HepG2 (cell line): ENCODE measurements around the gene COMMD2. TPM values are rescaled to one million over a fixed set of nuclear protein-coding genes. Genes with fewer than 3 reads are reported as not detected.

Source experiments
- ATAC-seq: fragments of 200-7000 bp; cut with Tn5 transposase; 3 replicates; pipeline ENCODE4 v1.9.1; 2020; ENCODE audit warnings: mild to moderate bottlenecking, moderate library complexity
- BruUV-seq: library from RNA; stranded (reverse); fragments of 400-500 nt; replicated peaks from 2 replicates; lab custom pipeline; 2021; lab: Mats Ljungman, UMichigan
- CTCF ChIA-PET: fragments of 300-600 bp; formaldehyde crosslinking; extraction: SDS; loops from one replicate; lab custom pipeline; 2021; ENCODE audit warnings: low total read pairs, inconsistent platforms, low intra/inter-chr PET ratio; lab: Yijun Ruan, JAX
- POLR2A ChIA-PET: fragments of 350-600 bp; sonication (Branson Sonifier 250); formaldehyde crosslinking; loops from one replicate; lab custom pipeline; 2020; ENCODE audit warnings: antibody characterized with exemption, inconsistent platforms; lab: Yijun Ruan, JAX
- DNase-seq: peaks from one replicate; pipeline ENCODE4 v3.0.0-alpha.2; 2015; ENCODE audit warnings: low spot score
- FAIRE-seq: peaks from 3 replicates; lab custom pipeline; 2011; peaks lifted over from hg19 to GRCh38; lab: Jason Lieb, UNC
- H2AFZ ChIP-seq: one replicate; pipeline ENCODE4 v1.6.1; 2011; ENCODE audit warnings: low read length, inconsistent platforms
- H3K27ac ChIP-seq: fragments of 300-600 bp; 3 replicates; pipeline ENCODE4 v1.8.0; 2011; ENCODE audit warnings: mixed run types, mild to moderate bottlenecking, mixed read lengths, low read length, inconsistent platforms; ENCODE audit not compliant: insufficient read depth; ENCODE audit errors: extremely low read length
- H3K27me3 ChIP-seq, 2 experiments: fragments of 200-600 bp in 1 of 2; 2 replicates in 1 of 2; 3 replicates in 1 of 2; pipeline versions ENCODE4 v1.6.0 to v1.8.0; 2011; ENCODE audit warnings: low read length in 2 of 2, mild to moderate bottlenecking in 2 of 2, moderate library complexity in 2 of 2, inconsistent platforms in 1 of 2; ENCODE audit not compliant: insufficient read depth in 2 of 2, control insufficient read depth in 1 of 2
- H3K36me3 ChIP-seq, 2 experiments: fragments of 200-600 bp in 1 of 2; replicated peaks in 1 of 2; 2 replicates in 1 of 2; 3 replicates in 1 of 2; pipeline versions ENCODE4 v1.5.1 to v1.8.0; 2011; ENCODE audit warnings: low read length in 2 of 2, inconsistent platforms in 1 of 2; ENCODE audit not compliant: insufficient read depth in 2 of 2, control insufficient read depth in 1 of 2
- H3K4me1 ChIP-seq: 2 replicates; pipeline ENCODE4 v1.5.1; 2012; ENCODE audit warnings: low read length, inconsistent platforms; ENCODE audit not compliant: insufficient read depth
- H3K4me2 ChIP-seq: 2 replicates; pipeline ENCODE4 v1.6.0; 2011; ENCODE audit warnings: low read depth, low read length, inconsistent platforms
- H3K4me3 ChIP-seq, 3 experiments: fragments of 200-600 bp in 1 of 3; sonication (generic), shearing (Covaris generic) in 1 of 3; replicated peaks in 1 of 3; 2 replicates each; pipeline ENCODE4 v1.5.1; 2011 to 2016; ENCODE audit warnings: low read length in 3 of 3, inconsistent platforms in 2 of 3, low read depth in 2 of 3, mild to moderate bottlenecking in 2 of 3, control low read depth in 1 of 3, mixed read lengths in 1 of 3; ENCODE audit not compliant: insufficient read depth in 1 of 3
- H3K79me2 ChIP-seq: one replicate; pipeline ENCODE4 v1.6.1; 2011; ENCODE audit warnings: low read length, inconsistent platforms; ENCODE audit not compliant: insufficient read depth
- H3K9ac ChIP-seq: 2 replicates; pipeline ENCODE4 v1.6.0; 2011; ENCODE audit warnings: mild to moderate bottlenecking, low read depth, low read length, inconsistent platforms; ENCODE audit not compliant: insufficient read depth
- H3K9me3 ChIP-seq: 2 replicates; pipeline ENCODE4 v1.5.1; 2012; ENCODE audit warnings: mild to moderate bottlenecking, low read length
- H4K20me1 ChIP-seq: 2 replicates; pipeline ENCODE4 v1.6.0; 2011; ENCODE audit warnings: inconsistent platforms, mild to moderate bottlenecking, low read length, moderate library complexity; ENCODE audit not compliant: insufficient read depth
- CAMTA2 ChIP-seq: sonication (generic); formaldehyde crosslinking; IDR thresholded peaks from 2 replicates; pipeline ENCODE4 v1.4.0; 2020; ENCODE audit warnings: mild to moderate bottlenecking, missing genetic modification reagents, borderline replicate concordance
- CCAR2 ChIP-seq: fragments of 200-400 bp; formaldehyde crosslinking; optimal IDR thresholded peaks from 2 replicates; pipeline ENCODE3; 2018; ENCODE audit warnings: low read depth, mild to moderate bottlenecking, low read length, moderate library complexity
- DBP ChIP-seq: sonication (generic); formaldehyde crosslinking; IDR thresholded peaks from 2 replicates; pipeline ENCODE4 v1.4.0; 2020; ENCODE audit warnings: missing genetic modification reagents; ENCODE audit errors: not compliant biosample characterization
- MYPOP ChIP-seq: sonication (generic); formaldehyde crosslinking; IDR thresholded peaks from 2 replicates; pipeline ENCODE4 v1.8.1; 2023; ENCODE audit warnings: mild to moderate bottlenecking, moderate library complexity, missing genetic modification reagents
- RBFOX2 ChIP-seq: fragments of 200-400 bp; formaldehyde crosslinking; IDR thresholded peaks from 2 replicates; pipeline ENCODE4 v1.6.1; 2017; ENCODE audit warnings: low read depth, mild to moderate bottlenecking, low read length
- SP4 ChIP-seq: sonication (generic); formaldehyde crosslinking; IDR thresholded peaks from 2 replicates; pipeline ENCODE4 v1.8.1; 2023; ENCODE audit warnings: mild to moderate bottlenecking, missing genetic modification reagents
- ZBTB34 ChIP-seq: sonication (generic); formaldehyde crosslinking; IDR thresholded peaks from 2 replicates; pipeline ENCODE4 v1.8.0; 2022; ENCODE audit warnings: mild to moderate bottlenecking, missing genetic modification reagents
- ZKSCAN1 ChIP-seq: fragments of 150-350 bp; IDR thresholded peaks from 2 replicates; pipeline ENCODE4 v1.6.1; 2014; ENCODE audit warnings: low read length
- ZKSCAN8 ChIP-seq: IDR thresholded peaks from 2 replicates; pipeline ENCODE4 v1.6.1; 2016; ENCODE audit warnings: borderline replicate concordance, missing genetic modification reagents, missing compliant biosample characterization
- ZNF251 ChIP-seq: sonication (generic); formaldehyde crosslinking; IDR thresholded peaks from 2 replicates; pipeline ENCODE4 v1.9.0; 2021; ENCODE audit warnings: mild to moderate bottlenecking, missing genetic modification reagents
- ZNF646 ChIP-seq: sonication (generic); formaldehyde crosslinking; IDR thresholded peaks from 2 replicates; pipeline ENCODE4 v1.9.0; 2021; ENCODE audit warnings: mild to moderate bottlenecking, missing genetic modification reagents
- ZSCAN20 ChIP-seq: sonication (generic); formaldehyde crosslinking; IDR thresholded peaks from 2 replicates; pipeline ENCODE4 v1.4.0; 2020; ENCODE audit warnings: missing genetic modification reagents, mild to moderate bottlenecking, borderline replicate concordance
- WGBS: methylation state at CpG from one replicate; pipeline ENCODE4 v1.1.6; 2017; ENCODE audit warnings: low lambda C conversion rate; 5-methylcytosine and 5-hydroxymethylcytosine counted together
- in situ Hi-C: cut with HindIII; loops from 2 replicates; pipeline ENCODE4 v1.10.0; 2017; ENCODE audit warnings: low pct_unique_long_range_greater_than_20kb; ENCODE audit not compliant: extremely low pct_ligation_motif_present
- intact Hi-C: fragments of 100-400 bp; cut with micrococcal nuclease; formaldehyde crosslinking; loops from one replicate; pipeline ENCODE4 v1.10.0; 2022; ENCODE audit not compliant: unreplicated experiment
- polyA plus RNA-seq, 8 experiments: library from polyadenylated mRNA; depleted of rRNA in 3 of 8; stranded (reverse) in 7 of 8; unstranded in 1 of 8; fragments of >200 nt; fragmentation: Illumina TruSeq in 4 of 8; extraction: Trizol in 4 of 8; gene quantifications; 2 replicates each; pipeline versions ENCODE4 v1.2.1 to v1.2.3, GENCODE V29; 2011 to 2016; ENCODE audit warnings: low read depth in 4 of 8, missing spikeins in 1 of 8, mixed read lengths in 1 of 8; ENCODE audit not compliant: insufficient read depth in 1 of 8
- total RNA-seq, 5 experiments: library from RNA; depleted of rRNA; stranded (reverse); fragments of >200 nt; fragmentation: Illumina TruSeq; extraction: Trizol; gene quantifications; 2 replicates each; pipeline ENCODE4 v1.2.3, GENCODE V29; 2016; ENCODE audit warnings: low read depth in 1 of 5

The COMMD2 gene
- total and polyA plus RNA-seq, 2 of the 13 experiments (the other 11 are each of a cell fraction or from before 2014, with no cell fraction given): 33.0 to 57.6 TPM

- ATAC-seq: peak; percentile 87
- 21% methylated on average over 15 of the region's 38 CpGs for WGBS
- Histone ChIP-seq H3K36me3 (no peaks in the 10 kb centered on the region), H3K4me3 (peak overlapping the region; percentile 14 to 70 (median 55)), H3K9me3 (no peaks in the 10 kb centered on the region), H3K4me2 (peak overlapping the region; percentile 82), H3K27me3 (no peaks in the 10 kb centered on the region), H3K79me2 (no peaks in the 10 kb centered on the region), H3K4me1 (peaks cover 27% of the 10 kb centered on the region), H4K20me1 (no peaks in the 10 kb centered on the region), H3K27ac (peak overlapping the region; percentile 28), H2AFZ (peak overlapping the region; percentile 33), H3K9ac (0 out of 2 replicates have a peak overlapping the region, but pooled peaks have one; percentile 36)
- FAIRE-seq: peak; percentile 4
- DNase-seq: peak; percentile 52
- POLR2A ChIA-PET: interaction anchor here (0.6 to 1.4 kb wide), 3 partner anchors 56 to 801 kb away, joined by 3 to 5 read pairs (median 3); partner anchors contain the start of gene WWTR1
- no TSS peak for BruUV-seq
- CTCF ChIA-PET: no interaction called here
- intact Hi-C loops (no loop called here), in situ Hi-C loops (loop anchor here (5.0 kb wide), 1 partner anchor 187 kb away; no protein-coding TSS in a partner anchor)
- TF ChIP-seq ZNF646 (CRISPR knock-in tag): no peak
- TF ChIP-seq ZBTB34 (CRISPR knock-in tag): no peak
- no peak for TF ChIP-seq ZKSCAN1
- no peak for TF ChIP-seq DBP
- 0 out of 2 replicates have a peak, but pooled peaks have one; percentile 36 for TF ChIP-seq MYPOP (CRISPR knock-in tag)
- TF ChIP-seq RBFOX2: 0 out of 2 replicates have a peak, but pooled peaks have one; percentile 39
- no peak for TF ChIP-seq ZKSCAN8 (CRISPR knock-in tag)
- no peak for TF ChIP-seq CCAR2
- TF ChIP-seq CAMTA2 (CRISPR knock-in tag): peak; percentile 56; the same call in 1 of the 2 replicates
- TF ChIP-seq ZSCAN20: no peak
- no peak for TF ChIP-seq ZNF251
- 0 out of 2 replicates have a peak, but pooled peaks have one; percentile 44 for TF ChIP-seq SP4 (CRISPR knock-in tag)
Measured at GRCh38 chr3:149713730-149714654, 38.3 kb downstream of the COMMD2 start.
